Nephron (organoid): ENCODE data around the gene CBY3.
"Not testable (repeated sequence)": the region's sequence is repeated elsewhere in the genome, so short reads cannot be mapped to it uniquely, and the experiment has no call there.

ENCODE experiments used
- H3K27ac Mint-ChIP-seq, 3 experiments: 2 replicates each; pipeline ENCODE4 v1.8.0; 2020; ENCODE audit warnings: mixed read lengths in 3 of 3, mild to moderate bottlenecking in 2 of 3, moderate library complexity in 1 of 3
- H3K27me3 Mint-ChIP-seq: 2 replicates; pipeline ENCODE4 v1.8.0; 2021; ENCODE audit warnings: low read depth, mild to moderate bottlenecking, moderate library complexity, mixed read lengths
- H3K36me3 Mint-ChIP-seq: 2 replicates; pipeline ENCODE4 v1.8.0; 2020; ENCODE audit warnings: low read depth, mixed read lengths
- H3K4me1 Mint-ChIP-seq: 2 replicates; pipeline ENCODE4 v1.8.0; 2020; ENCODE audit warnings: mixed read lengths
- H3K4me3 Mint-ChIP-seq, 3 experiments: 2 replicates each; pipeline ENCODE4 v1.8.0; 2020; ENCODE audit warnings: mild to moderate bottlenecking in 3 of 3, mixed read lengths in 3 of 3, moderate library complexity in 2 of 3
- H3K9me3 Mint-ChIP-seq: 2 replicates; pipeline ENCODE4 v1.8.0; 2020; ENCODE audit warnings: mixed read lengths
- TF ChIP-seq, protein P1 (sequence below), 3 experiments: fragments of 200-600 bp; sonication (generic); IDR thresholded peaks; one replicate each; pipeline ENCODE4 v1.5.0; 2021; ENCODE audit warnings: antibody characterized with exemption in 3 of 3; ENCODE audit not compliant: unreplicated experiment in 3 of 3

The CBY3 gene

DNA sequence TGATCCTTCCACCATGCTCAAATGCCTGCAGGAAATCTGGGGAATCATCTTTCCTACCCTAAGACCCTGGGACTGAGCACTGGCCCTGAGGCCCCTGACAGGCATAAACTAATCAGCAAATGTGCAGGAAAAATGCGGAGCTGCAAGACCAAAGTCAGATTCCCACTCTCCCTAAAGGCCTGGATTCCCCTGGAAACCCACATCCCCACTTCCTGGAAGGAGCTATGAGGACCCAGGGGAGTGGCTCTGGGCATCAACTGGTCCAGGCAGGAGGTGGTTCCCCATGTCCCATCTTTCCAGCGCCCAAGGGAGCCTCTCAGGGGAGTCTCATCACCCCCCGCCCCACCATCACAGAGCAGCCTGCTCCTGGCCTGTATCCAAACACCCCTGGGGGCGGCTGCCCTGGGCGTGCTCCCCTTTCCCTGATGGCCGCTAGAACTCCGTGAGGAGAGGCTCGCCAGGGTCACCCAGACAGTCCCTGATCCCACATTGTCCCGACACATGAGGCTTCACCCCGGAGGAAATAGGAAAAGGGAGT is 31.6 kb downstream of the CBY3 start:
- H3K4me1 Mint-ChIP-seq, H3K27me3 Mint-ChIP-seq, H3K4me3 Mint-ChIP-seq, H3K27ac Mint-ChIP-seq, H3K9me3 Mint-ChIP-seq, H3K36me3 Mint-ChIP-seq: not testable (repeated sequence)

DNA sequence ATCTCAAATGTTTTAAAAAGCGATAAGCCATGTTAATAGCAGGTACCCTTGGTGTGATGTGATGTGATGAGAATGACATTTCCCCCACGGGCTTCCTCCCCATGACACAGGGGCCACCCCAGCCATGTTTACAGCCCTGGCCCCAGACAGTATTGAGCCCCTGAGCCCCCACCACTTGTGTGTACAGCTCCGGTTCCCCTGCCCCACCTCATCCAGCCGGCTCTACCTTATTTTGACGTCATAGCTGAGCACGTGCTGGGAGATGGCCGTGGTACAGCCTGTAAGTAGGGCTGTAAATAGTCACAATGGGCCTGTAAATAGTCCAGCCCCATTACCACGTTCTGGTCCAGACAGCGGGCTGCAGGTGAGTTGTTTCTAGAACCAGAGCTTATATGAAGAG is 32.4 kb downstream of the CBY3 start:
- Mint-ChIP-seq H3K36me3 (no peaks in the 10 kb centered on the region), H3K4me1 (no peaks in the 10 kb centered on the region), H3K4me3 (no peak overlapping the region), H3K27me3 (peaks cover 4% of the 10 kb centered on the region), H3K9me3 (no peaks in the 10 kb centered on the region), H3K27ac (no peak overlapping the region)
- TF ChIP-seq, protein P1, sequence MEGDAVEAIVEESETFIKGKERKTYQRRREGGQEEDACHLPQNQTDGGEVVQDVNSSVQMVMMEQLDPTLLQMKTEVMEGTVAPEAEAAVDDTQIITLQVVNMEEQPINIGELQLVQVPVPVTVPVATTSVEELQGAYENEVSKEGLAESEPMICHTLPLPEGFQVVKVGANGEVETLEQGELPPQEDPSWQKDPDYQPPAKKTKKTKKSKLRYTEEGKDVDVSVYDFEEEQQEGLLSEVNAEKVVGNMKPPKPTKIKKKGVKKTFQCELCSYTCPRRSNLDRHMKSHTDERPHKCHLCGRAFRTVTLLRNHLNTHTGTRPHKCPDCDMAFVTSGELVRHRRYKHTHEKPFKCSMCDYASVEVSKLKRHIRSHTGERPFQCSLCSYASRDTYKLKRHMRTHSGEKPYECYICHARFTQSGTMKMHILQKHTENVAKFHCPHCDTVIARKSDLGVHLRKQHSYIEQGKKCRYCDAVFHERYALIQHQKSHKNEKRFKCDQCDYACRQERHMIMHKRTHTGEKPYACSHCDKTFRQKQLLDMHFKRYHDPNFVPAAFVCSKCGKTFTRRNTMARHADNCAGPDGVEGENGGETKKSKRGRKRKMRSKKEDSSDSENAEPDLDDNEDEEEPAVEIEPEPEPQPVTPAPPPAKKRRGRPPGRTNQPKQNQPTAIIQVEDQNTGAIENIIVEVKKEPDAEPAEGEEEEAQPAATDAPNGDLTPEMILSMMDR (IDR thresholded peaks at IDR 0.05; ENCODE audit: unreplicated experiment in 3 of 3) = no peak

DNA sequence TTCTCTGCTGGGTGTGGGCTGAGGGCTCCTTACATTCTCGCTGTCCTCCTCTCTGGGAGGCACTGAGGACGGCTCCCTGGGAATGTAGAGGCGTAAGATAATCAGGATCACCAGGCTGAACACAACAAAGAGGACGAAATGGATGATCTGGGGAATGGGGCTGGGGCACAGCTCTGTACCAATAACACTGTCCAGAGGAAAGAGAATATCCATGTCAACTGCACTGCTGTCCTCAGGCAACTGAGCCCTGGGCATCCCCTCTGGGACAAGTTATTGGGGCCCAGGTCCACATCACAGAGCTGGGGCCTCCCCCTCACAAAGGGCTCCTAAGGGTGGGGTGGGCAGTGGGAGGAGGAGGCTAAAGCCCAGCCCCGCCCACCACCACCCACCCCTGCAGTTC is 36.1 kb downstream of the CBY3 start:
- not testable (repeated sequence) for H3K36me3 Mint-ChIP-seq

DNA sequence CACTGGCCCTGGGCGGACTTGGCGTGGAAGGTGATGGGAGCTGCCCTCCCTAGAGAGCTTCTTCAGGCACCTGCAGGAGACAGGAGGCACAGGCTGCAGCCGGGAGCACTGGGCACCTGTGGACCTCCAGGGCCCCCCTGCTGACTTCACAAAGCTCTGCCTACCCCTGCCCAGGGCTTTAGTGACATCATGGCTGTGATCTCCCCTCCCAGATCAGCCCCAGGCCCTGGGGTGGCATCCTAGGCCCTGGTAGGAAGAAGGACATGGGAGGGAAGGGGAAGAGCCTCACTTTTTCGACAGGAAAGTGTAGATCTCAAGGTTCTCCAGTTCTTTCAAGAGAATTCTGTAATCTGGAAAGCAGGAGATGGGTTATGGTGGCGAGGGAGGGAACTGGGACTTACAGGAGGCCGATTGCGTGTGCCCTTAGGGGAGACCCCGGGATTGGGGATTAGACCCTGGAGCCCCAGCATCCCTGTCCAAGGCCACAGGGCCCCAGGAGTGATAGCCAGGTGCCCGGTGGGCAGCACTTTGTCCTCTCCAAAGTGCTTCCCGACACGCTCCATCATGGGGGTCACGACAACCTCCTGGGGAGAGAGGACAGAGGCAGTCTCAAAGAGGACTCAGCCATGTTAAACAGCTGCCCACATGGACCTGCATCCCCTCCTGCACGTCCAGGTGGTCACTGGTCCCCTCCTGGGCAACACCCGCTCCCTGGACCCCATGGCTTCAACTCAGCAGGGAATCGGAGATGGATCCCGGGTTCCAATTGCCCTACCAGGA is 37.5 kb downstream of the CBY3 start:
- H3K9me3 Mint-ChIP-seq, H3K27me3 Mint-ChIP-seq, H3K27ac Mint-ChIP-seq, H3K4me1 Mint-ChIP-seq, H3K36me3 Mint-ChIP-seq, H3K4me3 Mint-ChIP-seq: not testable (repeated sequence)

More for the DNA sequence above, 36.1 kb downstream of the CBY3 start:
- not testable (repeated sequence) for H3K27me3 Mint-ChIP-seq, H3K4me1 Mint-ChIP-seq, H3K9me3 Mint-ChIP-seq, H3K27ac Mint-ChIP-seq, H3K4me3 Mint-ChIP-seq

DNA sequence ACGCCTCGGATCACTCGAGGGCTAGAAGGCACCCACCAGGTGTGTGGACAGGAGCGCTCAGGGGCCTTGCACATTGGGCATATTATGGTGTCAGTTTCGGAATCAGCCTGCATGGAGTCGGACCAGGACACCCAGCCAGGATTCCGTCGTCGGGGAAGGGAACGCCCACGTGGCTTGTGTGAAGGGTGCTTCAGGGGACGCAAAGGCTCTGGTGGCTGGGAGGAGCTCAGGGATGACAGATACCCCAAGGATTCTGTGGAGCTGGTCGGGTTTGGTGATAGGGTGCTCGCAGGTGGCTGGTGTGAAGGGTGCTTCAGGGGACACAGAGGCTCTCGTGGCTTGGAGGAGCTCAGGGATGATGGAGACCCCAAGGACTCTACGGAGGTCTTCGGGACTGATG is 38.2 kb downstream of the CBY3 start:
- not testable (repeated sequence) for H3K27ac Mint-ChIP-seq, H3K4me3 Mint-ChIP-seq, H3K36me3 Mint-ChIP-seq, H3K27me3 Mint-ChIP-seq, H3K4me1 Mint-ChIP-seq, H3K9me3 Mint-ChIP-seq

DNA sequence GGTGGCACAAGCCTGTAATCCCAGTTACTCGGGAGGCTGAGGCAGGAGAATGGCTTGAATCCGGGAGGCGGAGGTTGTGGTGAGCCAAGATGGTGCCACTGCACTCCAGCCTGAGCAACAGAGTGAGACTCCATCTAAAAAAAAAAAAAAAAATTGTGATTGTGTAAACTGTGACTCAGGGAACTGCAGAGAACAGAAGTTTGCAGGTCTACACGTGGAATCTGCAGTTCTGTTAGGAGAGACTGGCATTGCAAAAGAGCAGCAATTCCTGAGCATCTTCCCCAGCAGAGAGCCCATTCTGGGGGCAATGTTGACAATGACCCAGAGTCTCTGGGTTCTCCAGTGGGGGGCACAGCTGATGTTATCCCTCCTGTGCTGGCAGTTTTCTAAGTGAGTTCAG is 39.1 kb downstream of the CBY3 start:
- not testable (repeated sequence) for H3K4me1 Mint-ChIP-seq, H3K9me3 Mint-ChIP-seq, H3K27ac Mint-ChIP-seq, H3K4me3 Mint-ChIP-seq, H3K27me3 Mint-ChIP-seq, H3K36me3 Mint-ChIP-seq

DNA sequence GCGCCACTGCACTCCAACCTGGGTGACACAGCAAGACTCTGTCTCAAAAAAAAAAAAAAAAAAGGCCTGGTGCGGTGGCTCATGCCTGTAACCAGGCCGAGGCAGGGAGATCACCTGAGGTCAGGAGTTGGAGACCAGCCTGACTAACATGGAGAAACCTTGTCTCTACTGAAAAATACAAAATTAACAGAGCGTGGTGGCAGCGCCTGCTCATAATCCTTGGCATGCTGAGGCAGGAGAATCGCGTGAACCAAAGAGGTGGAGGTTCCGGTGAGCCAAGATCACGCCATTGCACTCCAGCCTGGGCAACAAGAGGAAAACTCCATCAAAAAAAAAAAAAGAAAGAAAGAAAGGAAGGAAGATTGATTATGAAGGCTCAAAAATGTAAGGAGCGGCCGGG is 41.5 kb downstream of the CBY3 start:
- H3K4me3 Mint-ChIP-seq, H3K4me1 Mint-ChIP-seq, H3K9me3 Mint-ChIP-seq, H3K36me3 Mint-ChIP-seq, H3K27ac Mint-ChIP-seq, H3K27me3 Mint-ChIP-seq: not testable (repeated sequence)

DNA sequence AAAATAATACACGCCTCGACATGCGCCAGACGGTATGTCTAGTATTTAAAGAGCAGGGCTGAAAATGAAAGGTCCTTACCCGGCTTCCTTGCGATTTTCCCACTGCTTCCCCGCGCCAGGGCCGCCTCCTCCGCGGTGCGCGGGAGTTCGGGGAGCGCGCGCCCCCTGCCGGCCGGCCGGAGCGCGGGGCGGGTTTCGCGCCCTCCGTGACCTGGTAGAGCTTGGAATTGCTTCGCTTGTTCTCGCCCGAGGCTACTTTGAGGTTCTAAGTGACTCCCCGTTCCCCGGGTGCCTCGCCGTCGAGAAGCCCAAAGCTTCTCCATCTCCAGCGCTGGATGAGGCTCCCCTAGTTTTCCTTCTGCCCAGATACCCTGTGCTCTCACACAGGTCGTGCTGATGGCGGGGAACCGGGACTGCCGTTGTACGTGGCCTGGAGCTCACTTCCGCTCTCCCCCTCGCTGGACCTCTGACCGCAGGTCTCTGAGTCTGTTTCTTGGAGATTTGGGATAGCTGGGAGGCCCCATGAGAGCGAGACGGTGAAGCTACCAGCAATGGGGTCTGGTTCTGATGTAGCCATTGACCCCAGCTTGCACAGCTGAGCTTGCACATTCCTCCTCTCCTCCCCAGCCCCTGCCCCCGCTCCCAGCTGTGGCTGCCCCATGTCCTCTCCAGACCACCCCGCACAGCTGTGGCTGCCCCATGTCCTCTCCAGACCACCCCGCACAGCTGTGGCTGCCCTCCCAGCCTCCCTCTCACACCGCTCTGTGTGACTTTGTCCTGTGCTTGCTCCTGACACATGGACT is 46.3 kb downstream of the CBY3 start:
- not testable (repeated sequence) for H3K9me3 Mint-ChIP-seq, H3K27me3 Mint-ChIP-seq

DNA sequence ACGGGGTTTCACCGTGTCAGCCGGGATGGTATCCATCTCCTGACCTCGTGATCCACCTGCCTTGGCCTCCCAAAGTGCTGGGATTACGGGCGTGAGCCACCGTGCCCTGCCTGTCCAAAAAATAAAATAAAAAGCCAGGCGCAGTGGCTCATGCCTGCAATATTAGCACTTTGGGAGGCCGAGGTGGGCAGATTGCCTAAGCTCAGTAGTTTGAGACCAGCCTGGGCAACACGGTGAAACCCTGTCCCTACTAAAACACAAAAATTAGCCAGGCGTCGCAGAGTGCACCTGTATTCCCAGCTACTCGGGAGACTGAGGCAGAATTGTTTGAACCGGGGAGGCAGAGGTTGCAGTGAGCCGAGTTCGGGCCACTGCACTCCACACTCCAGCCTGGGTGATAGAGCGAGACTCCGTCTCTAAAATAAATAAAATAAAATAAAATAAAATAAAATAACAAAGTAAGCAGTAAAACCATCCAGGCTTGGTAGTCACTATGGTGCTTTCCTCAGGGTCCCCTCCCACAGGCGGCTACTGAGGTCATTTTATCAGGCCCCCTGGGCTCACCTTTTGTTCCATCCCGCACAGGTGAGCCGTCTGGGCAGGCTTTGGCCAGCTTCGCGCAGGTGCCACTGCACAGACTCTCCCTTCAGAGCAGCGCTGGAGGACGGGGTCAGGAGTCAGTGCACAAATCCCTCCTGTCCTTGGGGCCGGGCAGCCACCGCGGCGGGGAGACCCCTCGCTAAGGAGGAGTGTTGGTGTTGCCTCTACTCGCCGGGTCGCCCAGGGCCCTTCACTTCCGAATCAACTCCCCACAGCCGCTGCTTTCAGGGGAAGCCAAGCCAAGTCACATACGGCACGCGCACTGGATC is 47.1 kb downstream of the CBY3 start:
- H3K36me3 Mint-ChIP-seq, H3K4me1 Mint-ChIP-seq, H3K27me3 Mint-ChIP-seq, H3K27ac Mint-ChIP-seq, H3K9me3 Mint-ChIP-seq: not testable (repeated sequence)
- H3K4me3 Mint-ChIP-seq = peak overlapping the region; percentile 72 to 78 (median 77)

More for the DNA sequence above, 46.3 kb downstream of the CBY3 start:
- H3K36me3 Mint-ChIP-seq, H3K4me1 Mint-ChIP-seq, H3K27ac Mint-ChIP-seq, H3K4me3 Mint-ChIP-seq: not testable (repeated sequence)
